HEK293 (cell line): ENCODE data around the gene PIEZO1.

Experiments
- CTCF ChIA-PET: fragments of 350-600 bp; formaldehyde crosslinking; extraction: SDS; loops from one replicate; lab custom pipeline; 2021; ENCODE audit warnings: antibody characterized with exemption; lab: Yijun Ruan, JAX
- POLR2A ChIA-PET: fragments of 300-600 bp; formaldehyde crosslinking; extraction: SDS; loops from one replicate; lab custom pipeline; 2020; ENCODE audit warnings: antibody characterized with exemption, inconsistent platforms; lab: Yijun Ruan, JAX
- H3K27ac ChIP-seq: fragments of 200-500 bp; sonication (Bioruptor generic); 2 replicates; pipeline ENCODE4 v1.5.1; 2014; ENCODE audit warnings: low read depth, low read length, control low read depth, inconsistent platforms; ENCODE audit errors: extremely low read depth
- H3K36me3 ChIP-seq, 2 experiments: fragments of 200-500 bp in 1 of 2; sonication (Bioruptor generic) in 1 of 2; 1 replicate in 1 of 2; 2 replicates in 1 of 2; pipeline ENCODE4 v1.5.1; 2014 to 2017; ENCODE audit warnings: inconsistent platforms in 2 of 2, low read length in 2 of 2; ENCODE audit not compliant: control insufficient read depth in 2 of 2, insufficient read depth in 1 of 2
- H3K4me1 ChIP-seq: fragments of 200-500 bp; sonication (Bioruptor generic); 2 replicates; pipeline ENCODE4 v1.5.1; 2014; ENCODE audit warnings: mild to moderate bottlenecking, low read length, inconsistent platforms; ENCODE audit not compliant: control insufficient read depth, insufficient read depth
- H3K4me3 ChIP-seq: 2 replicates; pipeline ENCODE4 v1.5.1; 2011; ENCODE audit warnings: low read depth, mild to moderate bottlenecking, control low read depth, low read length, moderate library complexity
- H3K9me3 ChIP-seq: fragments of 200-500 bp; sonication (Bioruptor generic); 2 replicates; pipeline ENCODE4 v1.5.1; 2014; ENCODE audit warnings: low read depth, low read length, inconsistent platforms; ENCODE audit not compliant: control insufficient read depth, insufficient read depth
- IKZF3 ChIP-seq: fragments of 450-650 bp; IDR thresholded peaks from 2 replicates; pipeline ENCODE4 v1.5.0; 2018; ENCODE audit warnings: missing biosample characterization, mild to moderate bottlenecking, missing genetic modification characterization, moderate library complexity
- KLF7 ChIP-seq: fragments of 450-650 bp; formaldehyde crosslinking; IDR thresholded peaks from 2 replicates; pipeline ENCODE4 v1.5.1; 2016; ENCODE audit warnings: missing biosample characterization, missing genetic modification characterization, borderline replicate concordance
- MEIS1 ChIP-seq: sonication (generic); formaldehyde crosslinking; IDR thresholded peaks from 2 replicates; pipeline ENCODE4 v1.8.1; 2022; ENCODE audit warnings: missing genetic modification reagents, mild to moderate bottlenecking, borderline replicate concordance
- RBAK ChIP-seq: fragments of 450-650 bp; formaldehyde crosslinking; IDR thresholded peaks from 2 replicates; pipeline ENCODE4 v1.5.1; 2016; ENCODE audit warnings: missing biosample characterization, missing genetic modification characterization
- SCRT1 ChIP-seq: fragments of 450-650 bp; formaldehyde crosslinking; IDR thresholded peaks from 2 replicates; pipeline ENCODE4 v1.5.1; 2016; ENCODE audit warnings: missing biosample characterization, missing genetic modification characterization, borderline replicate concordance
- ZBTB1 ChIP-seq: fragments of 450-650 bp; formaldehyde crosslinking; IDR thresholded peaks from 2 replicates; pipeline ENCODE4 v1.5.1; 2016; ENCODE audit warnings: missing biosample characterization, missing genetic modification characterization
- ZBTB17 ChIP-seq: fragments of 450-650 bp; formaldehyde crosslinking; IDR thresholded peaks from 2 replicates; pipeline ENCODE4 v1.5.1; 2016; ENCODE audit warnings: missing biosample characterization, missing genetic modification characterization
- ZEB2 ChIP-seq: fragments of 450-650 bp; formaldehyde crosslinking; IDR thresholded peaks from 2 replicates; pipeline ENCODE4 v1.5.1; 2016; ENCODE audit warnings: missing biosample characterization, missing genetic modification characterization
- ZNF174 ChIP-seq: fragments of 450-650 bp; formaldehyde crosslinking; IDR thresholded peaks from 2 replicates; pipeline ENCODE4 v1.5.0; 2017; ENCODE audit warnings: missing biosample characterization, mild to moderate bottlenecking, missing genetic modification characterization
- ZNF202 ChIP-seq: fragments of 450-650 bp; formaldehyde crosslinking; IDR thresholded peaks from 2 replicates; pipeline ENCODE4 v1.5.1; 2016; ENCODE audit warnings: missing biosample characterization, missing genetic modification characterization, borderline replicate concordance
- ZNF394 ChIP-seq: fragments of 450-650 bp; formaldehyde crosslinking; IDR thresholded peaks from 2 replicates; pipeline ENCODE4 v1.5.1; 2016; ENCODE audit warnings: missing biosample characterization, missing genetic modification characterization, mild to moderate bottlenecking, moderate library complexity, borderline replicate concordance
- ZNF792 ChIP-seq: fragments of 450-650 bp; formaldehyde crosslinking; IDR thresholded peaks from 2 replicates; pipeline ENCODE4 v1.5.1; 2016; ENCODE audit warnings: missing biosample characterization, missing genetic modification characterization
- TF ChIP-seq, protein P1 (sequence below): fragments of 450-650 bp; formaldehyde crosslinking; conservative IDR thresholded peaks from 2 replicates; pipeline ENCODE4 v1.5.1; 2016; ENCODE audit warnings: low read depth, missing biosample characterization, missing genetic modification characterization
- TF ChIP-seq, protein P2 (sequence below): fragments of 450-650 bp; formaldehyde crosslinking; IDR thresholded peaks from 2 replicates; pipeline ENCODE4 v1.5.1; 2016; ENCODE audit warnings: missing biosample characterization, missing genetic modification characterization, borderline replicate concordance
- TF ChIP-seq, protein P3 (sequence below): fragments of 450-650 bp; formaldehyde crosslinking; IDR thresholded peaks from 2 replicates; pipeline ENCODE4 v1.5.1; 2017; ENCODE audit warnings: missing biosample characterization, missing genetic modification characterization
- TF ChIP-seq, protein P4 (sequence below): fragments of 450-650 bp; formaldehyde crosslinking; IDR thresholded peaks from 2 replicates; pipeline ENCODE4 v1.5.1; 2016; ENCODE audit warnings: missing biosample characterization, missing genetic modification characterization
- TF ChIP-seq, protein P5 (sequence below): fragments of 450-650 bp; formaldehyde crosslinking; IDR thresholded peaks from 2 replicates; pipeline ENCODE4 v1.5.1; 2016; ENCODE audit warnings: missing biosample characterization, missing genetic modification characterization

Gene PIEZO1

DNA sequence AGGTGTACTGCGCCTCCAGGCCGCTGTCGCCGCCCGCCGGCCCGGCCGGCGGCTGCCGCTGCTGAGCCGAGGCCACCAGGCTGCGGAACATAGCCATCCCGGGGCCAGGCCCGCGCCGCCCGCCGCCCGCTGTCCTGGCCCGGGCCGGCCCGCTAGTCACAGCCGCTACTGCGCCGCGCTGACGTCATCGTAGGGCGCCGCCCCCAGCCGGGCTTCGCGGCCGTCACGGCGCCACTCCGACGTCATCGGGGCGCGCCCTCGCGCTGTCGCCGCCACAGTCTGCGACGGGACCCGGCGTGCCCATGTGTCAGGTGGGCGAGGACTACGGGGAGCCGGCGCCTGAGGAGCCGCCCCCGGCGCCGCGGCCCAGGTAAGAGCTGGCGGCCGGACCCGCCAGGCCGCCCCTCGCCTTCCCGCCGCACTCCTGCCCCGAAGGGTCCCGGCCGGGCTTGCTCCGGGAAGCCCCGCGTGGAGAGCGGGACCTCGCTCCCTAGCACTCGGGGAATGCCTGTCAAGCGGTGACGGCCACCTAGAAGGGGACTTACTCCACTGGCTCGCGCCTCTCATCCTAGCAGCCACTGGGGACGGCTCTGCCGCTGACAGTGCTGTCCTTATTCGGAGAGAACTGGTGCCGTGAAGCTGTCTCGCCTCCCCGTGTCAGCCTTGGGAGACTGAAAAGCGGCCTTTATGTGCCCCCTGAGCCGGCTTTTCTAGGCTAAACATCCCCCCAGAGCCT is 78.6 kb downstream of the PIEZO1 start, which contains the start of the genes CTU2 and RNF166 (continued):
- TF ChIP-seq, protein P1, sequence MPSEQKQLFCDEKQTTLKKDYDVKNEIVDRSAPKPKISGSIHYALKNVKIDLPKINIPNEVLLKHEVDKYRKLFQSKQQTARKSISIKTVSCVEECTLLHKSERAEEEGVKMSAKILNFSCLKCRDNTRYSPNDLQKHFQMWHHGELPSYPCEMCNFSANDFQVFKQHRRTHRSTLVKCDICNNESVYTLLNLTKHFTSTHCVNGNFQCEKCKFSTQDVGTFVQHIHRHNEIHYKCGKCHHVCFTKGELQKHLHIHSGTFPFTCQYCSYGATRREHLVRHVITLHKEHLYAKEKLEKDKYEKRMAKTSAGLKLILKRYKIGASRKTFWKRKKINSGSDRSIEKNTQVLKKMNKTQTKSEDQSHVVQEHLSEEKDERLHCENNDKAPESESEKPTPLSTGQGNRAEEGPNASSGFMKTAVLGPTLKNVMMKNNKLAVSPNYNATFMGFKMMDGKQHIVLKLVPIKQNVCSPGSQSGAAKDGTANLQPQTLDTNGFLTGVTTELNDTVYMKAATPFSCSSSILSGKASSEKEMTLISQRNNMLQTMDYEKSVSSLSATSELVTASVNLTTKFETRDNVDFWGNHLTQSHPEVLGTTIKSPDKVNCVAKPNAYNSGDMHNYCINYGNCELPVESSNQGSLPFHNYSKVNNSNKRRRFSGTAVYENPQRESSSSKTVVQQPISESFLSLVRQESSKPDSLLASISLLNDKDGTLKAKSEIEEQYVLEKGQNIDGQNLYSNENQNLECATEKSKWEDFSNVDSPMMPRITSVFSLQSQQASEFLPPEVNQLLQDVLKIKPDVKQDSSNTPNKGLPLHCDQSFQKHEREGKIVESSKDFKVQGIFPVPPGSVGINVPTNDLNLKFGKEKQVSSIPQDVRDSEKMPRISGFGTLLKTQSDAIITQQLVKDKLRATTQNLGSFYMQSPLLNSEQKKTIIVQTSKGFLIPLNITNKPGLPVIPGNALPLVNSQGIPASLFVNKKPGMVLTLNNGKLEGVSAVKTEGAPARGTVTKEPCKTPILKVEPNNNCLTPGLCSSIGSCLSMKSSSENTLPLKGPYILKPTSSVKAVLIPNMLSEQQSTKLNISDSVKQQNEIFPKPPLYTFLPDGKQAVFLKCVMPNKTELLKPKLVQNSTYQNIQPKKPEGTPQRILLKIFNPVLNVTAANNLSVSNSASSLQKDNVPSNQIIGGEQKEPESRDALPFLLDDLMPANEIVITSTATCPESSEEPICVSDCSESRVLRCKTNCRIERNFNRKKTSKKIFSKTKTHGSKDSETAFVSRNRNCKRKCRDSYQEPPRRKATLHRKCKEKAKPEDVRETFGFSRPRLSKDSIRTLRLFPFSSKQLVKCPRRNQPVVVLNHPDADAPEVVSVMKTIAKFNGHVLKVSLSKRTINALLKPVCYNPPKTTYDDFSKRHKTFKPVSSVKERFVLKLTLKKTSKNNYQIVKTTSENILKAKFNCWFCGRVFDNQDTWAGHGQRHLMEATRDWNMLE (tag by site-specific recombination): no peak
- no peak for TF ChIP-seq ZBTB17 (tag by site-specific recombination)
- no peak for TF ChIP-seq RBAK (tag by site-specific recombination)
- TF ChIP-seq ZNF792 (tag by site-specific recombination): no peak
- no peak for TF ChIP-seq ZNF202
- TF ChIP-seq, protein P2, sequence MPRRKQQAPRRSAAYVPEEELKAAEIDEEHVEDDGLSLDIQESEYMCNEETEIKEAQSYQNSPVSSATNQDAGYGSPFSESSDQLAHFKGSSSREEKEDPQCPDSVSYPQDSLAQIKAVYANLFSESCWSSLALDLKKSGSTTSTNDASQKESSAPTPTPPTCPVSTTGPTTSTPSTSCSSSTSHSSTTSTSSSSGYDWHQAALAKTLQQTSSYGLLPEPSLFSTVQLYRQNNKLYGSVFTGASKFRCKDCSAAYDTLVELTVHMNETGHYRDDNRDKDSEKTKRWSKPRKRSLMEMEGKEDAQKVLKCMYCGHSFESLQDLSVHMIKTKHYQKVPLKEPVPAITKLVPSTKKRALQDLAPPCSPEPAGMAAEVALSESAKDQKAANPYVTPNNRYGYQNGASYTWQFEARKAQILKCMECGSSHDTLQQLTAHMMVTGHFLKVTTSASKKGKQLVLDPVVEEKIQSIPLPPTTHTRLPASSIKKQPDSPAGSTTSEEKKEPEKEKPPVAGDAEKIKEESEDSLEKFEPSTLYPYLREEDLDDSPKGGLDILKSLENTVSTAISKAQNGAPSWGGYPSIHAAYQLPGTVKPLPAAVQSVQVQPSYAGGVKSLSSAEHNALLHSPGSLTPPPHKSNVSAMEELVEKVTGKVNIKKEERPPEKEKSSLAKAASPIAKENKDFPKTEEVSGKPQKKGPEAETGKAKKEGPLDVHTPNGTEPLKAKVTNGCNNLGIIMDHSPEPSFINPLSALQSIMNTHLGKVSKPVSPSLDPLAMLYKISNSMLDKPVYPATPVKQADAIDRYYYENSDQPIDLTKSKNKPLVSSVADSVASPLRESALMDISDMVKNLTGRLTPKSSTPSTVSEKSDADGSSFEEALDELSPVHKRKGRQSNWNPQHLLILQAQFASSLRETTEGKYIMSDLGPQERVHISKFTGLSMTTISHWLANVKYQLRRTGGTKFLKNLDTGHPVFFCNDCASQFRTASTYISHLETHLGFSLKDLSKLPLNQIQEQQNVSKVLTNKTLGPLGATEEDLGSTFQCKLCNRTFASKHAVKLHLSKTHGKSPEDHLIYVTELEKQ (tag by site-specific recombination): no peak

DNA sequence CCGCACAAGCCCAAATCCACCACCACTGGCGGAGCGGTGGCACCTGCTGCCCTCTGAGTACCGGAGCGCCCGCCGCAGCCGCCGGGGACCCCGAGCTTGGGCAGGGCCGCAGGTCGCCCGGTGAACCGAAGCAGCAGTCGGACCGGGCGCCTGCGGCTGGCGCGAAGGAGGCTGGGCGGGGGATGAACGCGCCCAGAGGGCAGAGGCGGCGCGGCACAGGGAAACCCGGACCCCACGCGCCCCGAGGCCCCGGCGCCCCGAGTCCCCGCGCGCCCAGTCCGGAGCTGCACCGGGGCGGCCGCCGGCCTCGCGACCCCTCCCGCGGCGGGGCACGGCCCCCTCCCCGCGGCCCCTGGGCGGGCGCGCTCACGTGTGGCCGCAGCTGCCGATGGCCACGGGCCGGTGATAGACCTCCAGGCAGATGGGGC is 79.2 kb downstream of the PIEZO1 start:
- ChIA-PET CTCF (interaction anchor here (1.6 kb wide), 1 partner anchor 31 kb away, joined by 6 read pairs; no protein-coding TSS in a partner anchor), POLR2A (interaction anchor here (0.8 to 1.5 kb wide), 3 partner anchors 9 to 43 kb away, joined by 3 read pairs; partner anchors contain the start of gene MVD)
- Histone ChIP-seq H3K4me1 (no peaks in the 10 kb centered on the region), H3K9me3 (no peaks in the 10 kb centered on the region), H3K36me3 (peaks cover 0 to 23% of the 10 kb centered on the region in 2 experiments; a peak in 1 of 3 replicates), H3K4me3 (peak overlapping the region; percentile 75), H3K27ac (peak overlapping the region; percentile 70; the same call in 1 of the 2 replicates)
- TF ChIP-seq ZBTB1 (tag by site-specific recombination) (no peak), SCRT1 (tag by site-specific recombination) (no peak), KLF7 (tag by site-specific recombination) (no peak), ZNF394 (tag by site-specific recombination) (no peak), IKZF3 (no peak), MEIS1 (CRISPR knock-in tag) (no peak), ZEB2 (tag by site-specific recombination) (no peak), ZNF174 (no peak)
- TF ChIP-seq, protein P3, sequence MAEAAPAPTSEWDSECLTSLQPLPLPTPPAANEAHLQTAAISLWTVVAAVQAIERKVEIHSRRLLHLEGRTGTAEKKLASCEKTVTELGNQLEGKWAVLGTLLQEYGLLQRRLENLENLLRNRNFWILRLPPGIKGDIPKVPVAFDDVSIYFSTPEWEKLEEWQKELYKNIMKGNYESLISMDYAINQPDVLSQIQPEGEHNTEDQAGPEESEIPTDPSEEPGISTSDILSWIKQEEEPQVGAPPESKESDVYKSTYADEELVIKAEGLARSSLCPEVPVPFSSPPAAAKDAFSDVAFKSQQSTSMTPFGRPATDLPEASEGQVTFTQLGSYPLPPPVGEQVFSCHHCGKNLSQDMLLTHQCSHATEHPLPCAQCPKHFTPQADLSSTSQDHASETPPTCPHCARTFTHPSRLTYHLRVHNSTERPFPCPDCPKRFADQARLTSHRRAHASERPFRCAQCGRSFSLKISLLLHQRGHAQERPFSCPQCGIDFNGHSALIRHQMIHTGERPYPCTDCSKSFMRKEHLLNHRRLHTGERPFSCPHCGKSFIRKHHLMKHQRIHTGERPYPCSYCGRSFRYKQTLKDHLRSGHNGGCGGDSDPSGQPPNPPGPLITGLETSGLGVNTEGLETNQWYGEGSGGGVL (tag by site-specific recombination): no peak
- TF ChIP-seq, protein P4, sequence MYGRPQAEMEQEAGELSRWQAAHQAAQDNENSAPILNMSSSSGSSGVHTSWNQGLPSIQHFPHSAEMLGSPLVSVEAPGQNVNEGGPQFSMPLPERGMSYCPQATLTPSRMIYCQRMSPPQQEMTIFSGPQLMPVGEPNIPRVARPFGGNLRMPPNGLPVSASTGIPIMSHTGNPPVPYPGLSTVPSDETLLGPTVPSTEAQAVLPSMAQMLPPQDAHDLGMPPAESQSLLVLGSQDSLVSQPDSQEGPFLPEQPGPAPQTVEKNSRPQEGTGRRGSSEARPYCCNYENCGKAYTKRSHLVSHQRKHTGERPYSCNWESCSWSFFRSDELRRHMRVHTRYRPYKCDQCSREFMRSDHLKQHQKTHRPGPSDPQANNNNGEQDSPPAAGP (tag by site-specific recombination): no peak
- TF ChIP-seq, protein P5, sequence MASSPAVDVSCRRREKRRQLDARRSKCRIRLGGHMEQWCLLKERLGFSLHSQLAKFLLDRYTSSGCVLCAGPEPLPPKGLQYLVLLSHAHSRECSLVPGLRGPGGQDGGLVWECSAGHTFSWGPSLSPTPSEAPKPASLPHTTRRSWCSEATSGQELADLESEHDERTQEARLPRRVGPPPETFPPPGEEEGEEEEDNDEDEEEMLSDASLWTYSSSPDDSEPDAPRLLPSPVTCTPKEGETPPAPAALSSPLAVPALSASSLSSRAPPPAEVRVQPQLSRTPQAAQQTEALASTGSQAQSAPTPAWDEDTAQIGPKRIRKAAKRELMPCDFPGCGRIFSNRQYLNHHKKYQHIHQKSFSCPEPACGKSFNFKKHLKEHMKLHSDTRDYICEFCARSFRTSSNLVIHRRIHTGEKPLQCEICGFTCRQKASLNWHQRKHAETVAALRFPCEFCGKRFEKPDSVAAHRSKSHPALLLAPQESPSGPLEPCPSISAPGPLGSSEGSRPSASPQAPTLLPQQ (tag by site-specific recombination): no peak
- TF ChIP-seq, protein P2 (tag by site-specific recombination): no peak
